ENCODE measurements around the gene C1orf216.
A peak's percentile ranks its signal among the peaks of the same experiment; 100 is the strongest.

The C1orf216 gene

DNA sequence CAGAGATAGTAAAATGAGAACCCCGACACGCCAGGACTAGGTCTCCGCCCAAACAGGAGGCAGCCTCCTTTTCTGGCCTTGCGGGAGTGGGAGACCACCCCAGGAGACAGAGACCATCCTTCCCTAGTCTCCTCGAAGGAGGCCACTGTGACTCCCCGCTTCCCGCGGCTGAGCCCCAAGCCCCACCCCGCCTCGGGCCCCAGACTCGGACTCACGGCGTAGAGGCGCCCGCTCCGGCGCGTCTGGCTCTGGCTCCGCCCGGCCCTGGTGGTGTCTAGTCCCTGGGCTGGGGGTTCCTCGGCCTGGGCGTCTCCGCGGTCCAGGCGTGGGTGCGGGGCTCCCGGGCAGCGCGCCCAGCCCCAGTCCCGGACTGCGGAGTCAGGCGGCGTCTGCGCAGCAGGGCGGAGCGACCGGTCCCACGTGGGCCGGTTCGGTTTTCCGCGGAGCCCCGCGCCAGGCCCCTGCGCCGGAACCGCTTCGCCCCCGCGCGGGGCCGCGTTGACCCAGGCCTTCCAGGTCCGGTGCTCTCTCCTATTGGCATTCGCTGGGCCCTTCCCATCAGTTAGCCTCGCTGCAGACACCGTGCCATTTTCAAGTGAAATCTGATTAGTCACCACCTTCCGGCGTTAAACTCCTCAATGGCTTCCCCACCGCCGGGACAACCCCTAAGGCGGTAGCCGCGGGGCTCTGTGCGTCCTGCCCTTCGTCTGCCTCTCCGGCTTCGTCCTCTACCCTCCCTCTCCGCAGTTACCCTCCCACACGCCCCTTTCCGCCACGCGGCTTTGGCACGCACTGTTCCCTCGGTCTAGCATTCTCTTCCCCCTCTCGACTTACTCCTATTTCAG, at the start of gene C1orf216:
TSS of gene C1orf216 (minus strand) at position 393 of the 845 bp plus-strand sequence. CDS start 2,563 bp downstream, outside the sequence.
- TF ChIP-seq CTCF (IDR thresholded peaks at IDR 0.05; ENCODE audit: low read depth, low read length), result no peak
- peak within 1 kb of the TSS; percentile 85 for H3K4me3 ChIP-seq (ENCODE audit: low read depth, low read length)

GRCh38 chr1:35764283-35764682, 45.6 kb upstream of the C1orf216 start:
- no peak for TF ChIP-seq CTCF (IDR thresholded peaks at IDR 0.05; ENCODE audit: low read depth, low read length)
- no peak overlapping the region for H3K4me3 ChIP-seq (ENCODE audit: low read depth, low read length)

DNA sequence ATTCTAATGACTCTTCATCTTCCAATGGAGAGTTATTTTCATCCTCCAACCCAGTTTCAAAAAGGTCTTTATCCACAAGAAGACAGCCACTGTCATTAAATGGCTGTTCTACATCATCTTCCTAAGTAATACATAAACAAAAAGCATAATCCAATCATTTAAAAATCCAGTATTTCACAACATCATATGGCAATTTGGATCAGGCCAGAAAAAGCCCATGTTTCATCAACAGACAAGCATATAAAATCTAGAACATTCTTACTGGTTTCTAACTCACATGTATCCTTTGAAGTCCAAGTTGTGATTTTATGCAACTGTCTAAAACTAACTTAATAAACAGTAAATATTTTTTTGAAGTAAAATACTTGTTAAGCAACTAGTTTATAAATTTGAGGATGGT, 44.5 kb upstream of the C1orf216 start:
- H3K4me3 ChIP-seq (ENCODE audit: low read depth, low read length), result no peak overlapping the region
- TF ChIP-seq CTCF (IDR thresholded peaks at IDR 0.05; ENCODE audit: low read depth, low read length), result no peak

GRCh38 chr1:35762141-35762540, 43.5 kb upstream of the C1orf216 start:
- no peak overlapping the region for H3K4me3 ChIP-seq (ENCODE audit: low read depth, low read length)
- no peak for TF ChIP-seq CTCF (IDR thresholded peaks at IDR 0.05; ENCODE audit: low read depth, low read length)

GRCh38 chr1:35756064-35756463, 37.4 kb upstream of the C1orf216 start:
- no peak overlapping the region for H3K4me3 ChIP-seq (ENCODE audit: low read depth, low read length)
- no peak for TF ChIP-seq CTCF (IDR thresholded peaks at IDR 0.05; ENCODE audit: low read depth, low read length)

GRCh38 chr1:35753626-35754260, 35.1 kb upstream of the C1orf216 start:
- H3K4me3 ChIP-seq (ENCODE audit: low read depth, low read length), result no peak overlapping the region
- no peak for TF ChIP-seq CTCF (IDR thresholded peaks at IDR 0.05; ENCODE audit: low read depth, low read length)

GRCh38 chr1:35748326-35748725, 29.6 kb upstream of the C1orf216 start:
- TF ChIP-seq CTCF (IDR thresholded peaks at IDR 0.05; ENCODE audit: low read depth, low read length), result no peak
- no peak overlapping the region for H3K4me3 ChIP-seq (ENCODE audit: low read depth, low read length)
